ENCODE data around the gene ZNF865. TPM values are rescaled to one million over a fixed set of nuclear protein-coding genes. Genes with fewer than 3 reads are reported as not detected.

Gene ZNF865
- total RNA-seq, 1 donor from 2014 or later, result 0.49 TPM

GRCh38 chr19:55640043-55640576 is 34.7 kb downstream of the ZNF865 start:
- no peaks in the 10 kb centered on the region for H3K27me3 ChIP-seq
- TF ChIP-seq CTCF (IDR thresholded peaks at IDR 0.05) (peak; percentile 22), EZH2 (IDR thresholded peaks at IDR 0.05) (no peak)
- H3K27ac ChIP-seq, result peak overlapping the region; percentile 85
- peak overlapping the region; percentile 94 for H3K27ac Mint-ChIP-seq
- no peaks in the 10 kb centered on the region for H3K9me3 ChIP-seq (ENCODE audit: low read depth)
- H3K4me3 ChIP-seq, result peak overlapping the region; percentile 80
- H3K79me2 ChIP-seq (ENCODE audit: low read depth), result peaks cover 92% of the 10 kb centered on the region
- peaks cover 47% of the 10 kb centered on the region for H3K4me1 Mint-ChIP-seq
- peaks cover 16% of the 10 kb centered on the region for H4K20me1 ChIP-seq (ENCODE audit: low read depth)
- H3K9ac ChIP-seq, result no peak overlapping the region
- H3F3A ChIP-seq (ENCODE audit: low read depth), result peaks cover 39% of the 10 kb centered on the region
- DNase-seq (ENCODE audit: low spot score), result peak; percentile 50
- peaks cover 26% of the 10 kb centered on the region for H3K27me3 Mint-ChIP-seq (ENCODE audit: insufficient read depth, low read depth)
- H3K36me3 ChIP-seq, result no peaks in the 10 kb centered on the region
- H3K9me3 Mint-ChIP-seq, result no peaks in the 10 kb centered on the region
- peaks cover 26% of the 10 kb centered on the region for H3K4me1 ChIP-seq
- H2AFZ ChIP-seq (replicated peaks), result peak overlapping the region; percentile 57
- peak overlapping the region; percentile 99 for H3K4me2 ChIP-seq
- peaks cover 10% of the 10 kb centered on the region for H3K36me3 Mint-ChIP-seq
- peak overlapping the region; percentile 92 for H3K4me3 Mint-ChIP-seq

- DNase-seq (ENCODE audit: low spot score), result peak; percentile 78
- Histone ChIP-seq H4K20me1 (ENCODE audit: low read depth) (peaks cover 13% of the 10 kb centered on the region), H3K27me3 (no peaks in the 10 kb centered on the region), H3K4me3 (peak within 1 kb of the TSS; percentile 80), H3K27ac (peak within 1 kb of the TSS; percentile 85), H3F3A (ENCODE audit: low read depth) (peaks cover 44% of the 10 kb centered on the region), H3K9ac (peak within 1 kb of the TSS; percentile 73), H3K79me2 (ENCODE audit: low read depth) (peaks cover 92% of the 10 kb centered on the region), H2AFZ (replicated peaks) (peak within 1 kb of the TSS; percentile 57), H3K4me1 (peaks cover 23% of the 10 kb centered on the region), H3K36me3 (no peaks in the 10 kb centered on the region), H3K9me3 (ENCODE audit: low read depth) (no peaks in the 10 kb centered on the region), H3K4me2 (peak within 1 kb of the TSS; percentile 99)
- peaks cover 15% of the 10 kb centered on the region for H3K36me3 Mint-ChIP-seq
- peak within 1 kb of the TSS; percentile 94 for H3K27ac Mint-ChIP-seq
- peaks cover 29% of the 10 kb centered on the region for H3K27me3 Mint-ChIP-seq (ENCODE audit: insufficient read depth, low read depth)
- peaks cover 45% of the 10 kb centered on the region for H3K4me1 Mint-ChIP-seq
- TF ChIP-seq EZH2 (IDR thresholded peaks at IDR 0.05) (no peak), EZH2phosphoT487 (IDR thresholded peaks at IDR 0.05) (no peak), CTCF (IDR thresholded peaks at IDR 0.05) (no peak)
- no peaks in the 10 kb centered on the region for H3K9me3 Mint-ChIP-seq
- peak within 1 kb of the TSS; percentile 92 for H3K4me3 Mint-ChIP-seq
Measured at GRCh38 chr19:55640577-55641425, 35.4 kb downstream of the ZNF865 start, which contains the start of gene ZNF580. TSS of gene ZNF580 (plus strand) at chr19:55641002. CDS start at chr19:55642509, 1,507 bp downstream.

- no peaks in the 10 kb centered on the region for H3K9me3 Mint-ChIP-seq
- H3K4me1 Mint-ChIP-seq, result peaks cover 37% of the 10 kb centered on the region
- Histone ChIP-seq H2AFZ (replicated peaks) (peak overlapping the region; percentile 57), H3K9me3 (ENCODE audit: low read depth) (no peaks in the 10 kb centered on the region), H3F3A (ENCODE audit: low read depth) (peaks cover 45% of the 10 kb centered on the region), H3K36me3 (no peaks in the 10 kb centered on the region), H3K9ac (peak overlapping the region; percentile 73), H3K27me3 (no peaks in the 10 kb centered on the region), H3K4me3 (peak overlapping the region; percentile 80), H3K27ac (peak overlapping the region; percentile 85), H3K4me1 (peaks cover 19% of the 10 kb centered on the region), H3K4me2 (peak overlapping the region; percentile 99), H4K20me1 (ENCODE audit: low read depth) (peaks cover 5% of the 10 kb centered on the region), H3K79me2 (ENCODE audit: low read depth) (peaks cover 89% of the 10 kb centered on the region)
- no peak for TF ChIP-seq CTCF (IDR thresholded peaks at IDR 0.05)
- peaks cover 25% of the 10 kb centered on the region for H3K27me3 Mint-ChIP-seq (ENCODE audit: insufficient read depth, low read depth)
- peak overlapping the region; percentile 39 for H3K27ac Mint-ChIP-seq
- DNase-seq (ENCODE audit: low spot score), result peak; percentile 64
- peak overlapping the region; percentile 90 for H3K4me3 Mint-ChIP-seq
- peaks cover 15% of the 10 kb centered on the region for H3K36me3 Mint-ChIP-seq
Measured at GRCh38 chr19:55641426-55642152, 36.1 kb downstream of the ZNF865 start.

All from neural progenitor cell (in vitro differentiated cells).